Lower leg skin (tissue), 3 donors: ENCODE data around the gene SLC25A33.

Source experiments
- POLR2A ChIP-seq, 2 donors: fragments of 450-650 bp; IDR thresholded peaks; one replicate each; pipeline ENCODE4 v1.6.1; 2016 to 2017; ENCODE audit warnings: antibody characterized with exemption in 2 of 2, mild to moderate bottlenecking in 1 of 2, moderate library complexity in 1 of 2
- TF ChIP-seq, protein P1 (sequence below), 3 donors: fragments of 450-650 bp; IDR thresholded peaks; one replicate each; pipeline ENCODE4 v1.5.1; 2016; ENCODE audit warnings: antibody characterized with exemption in 3 of 3, mild to moderate bottlenecking in 3 of 3, moderate library complexity in 2 of 3

DNA sequence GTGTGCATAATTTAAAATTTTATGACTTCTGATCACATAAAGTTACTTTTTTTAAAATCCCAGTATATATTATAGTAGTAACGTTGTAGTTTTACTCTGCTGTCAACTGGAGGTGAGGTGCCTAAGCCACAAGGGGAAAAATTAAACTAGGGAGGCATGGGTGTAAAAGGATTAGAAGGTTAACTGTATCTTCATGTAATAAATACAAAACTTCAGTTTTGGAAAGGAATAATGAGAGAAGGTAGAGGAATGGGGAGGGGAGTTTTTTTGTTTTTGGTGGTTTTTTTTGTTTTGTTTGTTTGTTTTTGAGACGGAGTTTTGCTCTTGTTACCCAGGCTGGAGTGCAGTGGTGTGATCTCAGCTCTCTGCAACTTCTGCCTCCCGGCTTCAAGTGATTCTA lies 5.7 kb downstream of the SLC25A33 start:
- TF ChIP-seq, protein P1, sequence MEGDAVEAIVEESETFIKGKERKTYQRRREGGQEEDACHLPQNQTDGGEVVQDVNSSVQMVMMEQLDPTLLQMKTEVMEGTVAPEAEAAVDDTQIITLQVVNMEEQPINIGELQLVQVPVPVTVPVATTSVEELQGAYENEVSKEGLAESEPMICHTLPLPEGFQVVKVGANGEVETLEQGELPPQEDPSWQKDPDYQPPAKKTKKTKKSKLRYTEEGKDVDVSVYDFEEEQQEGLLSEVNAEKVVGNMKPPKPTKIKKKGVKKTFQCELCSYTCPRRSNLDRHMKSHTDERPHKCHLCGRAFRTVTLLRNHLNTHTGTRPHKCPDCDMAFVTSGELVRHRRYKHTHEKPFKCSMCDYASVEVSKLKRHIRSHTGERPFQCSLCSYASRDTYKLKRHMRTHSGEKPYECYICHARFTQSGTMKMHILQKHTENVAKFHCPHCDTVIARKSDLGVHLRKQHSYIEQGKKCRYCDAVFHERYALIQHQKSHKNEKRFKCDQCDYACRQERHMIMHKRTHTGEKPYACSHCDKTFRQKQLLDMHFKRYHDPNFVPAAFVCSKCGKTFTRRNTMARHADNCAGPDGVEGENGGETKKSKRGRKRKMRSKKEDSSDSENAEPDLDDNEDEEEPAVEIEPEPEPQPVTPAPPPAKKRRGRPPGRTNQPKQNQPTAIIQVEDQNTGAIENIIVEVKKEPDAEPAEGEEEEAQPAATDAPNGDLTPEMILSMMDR (IDR thresholded peaks at IDR 0.05): no peak
- no peak for TF ChIP-seq POLR2A (IDR thresholded peaks at IDR 0.05)
